Tibial artery (tissue), 4 donors: ENCODE measurements around the gene MAN2B2.
A peak's percentile ranks its signal among the peaks of the same experiment; 100 is the strongest.

Source experiments
- DNase-seq, 2 donors: peaks; one replicate each; pipeline ENCODE4 v3.0.0-alpha.2; 2019
- H3K27ac ChIP-seq, 2 donors: fragments of 200-600 bp; sonication (generic) in 1 of 2; 1 replicate in 1 of 2; 2 replicates in 1 of 2; pipeline ENCODE4 v1.5.1; 2018 to 2019; ENCODE audit warnings: mild to moderate bottlenecking in 1 of 2
- H3K27me3 ChIP-seq, 2 donors: fragments of 200-600 bp; sonication (generic) in 1 of 2; one replicate each; pipeline versions ENCODE4 v1.5.1 to v1.6.0; 2016 to 2019
- H3K36me3 ChIP-seq, 3 donors: fragments of 200-600 bp; sonication (generic) in 2 of 3; one replicate each; pipeline ENCODE4 v1.5.1; 2016 to 2019; ENCODE audit warnings: mild to moderate bottlenecking in 2 of 3
- H3K4me1 ChIP-seq, 4 donors: fragments of 200-600 bp; sonication (generic) in 2 of 4; 1 replicate in 3 of 4; 2 replicates in 1 of 4; pipeline ENCODE4 v1.5.1; 2016 to 2019
- H3K4me3 ChIP-seq, 2 donors: fragments of 200-600 bp; sonication (generic) in 1 of 2; 1 replicate in 1 of 2; 2 replicates in 1 of 2; pipeline ENCODE4 v1.5.1; 2018 to 2019; ENCODE audit warnings: mild to moderate bottlenecking in 2 of 2
- H3K9me3 ChIP-seq, 3 donors: fragments of 200-600 bp; sonication (generic) in 1 of 3; one replicate each; pipeline ENCODE4 v1.5.1; 2016 to 2019
- CTCF ChIP-seq, 2 experiments: fragments of 200-600 bp in 1 of 2; fragments of 450-650 bp in 1 of 2; IDR thresholded peaks; one replicate each; pipeline ENCODE4 v1.5.1; 2017 to 2019; ENCODE audit warnings: antibody characterized with exemption in 2 of 2, mild to moderate bottlenecking in 1 of 2, moderate library complexity in 1 of 2
- intact Hi-C: fragments of 100-400 bp; cut with DNase I; formaldehyde crosslinking; loops from one replicate; pipeline ENCODE4 v1.15.0; 2023; ENCODE audit warnings: low total_unique reads

MAN2B2 gene

GRCh38 chr4:6561706-6562371 is 13.2 kb upstream of the MAN2B2 start:
- Histone ChIP-seq H3K27ac (no peak overlapping the region), H3K27me3 (peaks cover 3 to 82% of the 10 kb centered on the region in 2 donors), H3K4me3 (no peak overlapping the region), H3K36me3 (no peaks in the 10 kb centered on the region), H3K4me1 (peaks cover 0 to 19% (median 16%) of the 10 kb centered on the region in 4 donors), H3K9me3 (no peaks in the 10 kb centered on the region)
- no peak for TF ChIP-seq CTCF (IDR thresholded peaks at IDR 0.05)
- DNase-seq = no peak
- intact Hi-C loops = no loop called here

GRCh38 chr4:6562931-6563901 is 11.8 kb upstream of the MAN2B2 start:
- no peak for DNase-seq
- intact Hi-C loops = no loop called here
- TF ChIP-seq CTCF (IDR thresholded peaks at IDR 0.05) = no peak
- H3K36me3 ChIP-seq = no peaks in the 10 kb centered on the region
- H3K27me3 ChIP-seq = peaks cover 3 to 74% of the 10 kb centered on the region in 2 donors
- H3K4me3 ChIP-seq = peak overlapping the region; percentile 36 to 52
- peaks cover 0 to 19% (median 16%) of the 10 kb centered on the region in 4 donors for H3K4me1 ChIP-seq
- H3K9me3 ChIP-seq = no peaks in the 10 kb centered on the region
- no peak overlapping the region for H3K27ac ChIP-seq

- peaks cover 0 to 19% (median 16%) of the 10 kb centered on the region in 4 donors for H3K4me1 ChIP-seq
- TF ChIP-seq CTCF (IDR thresholded peaks at IDR 0.05) = no peak
- H3K9me3 ChIP-seq = no peaks in the 10 kb centered on the region
- intact Hi-C loops = no loop called here
- no peak for DNase-seq
- peaks cover 3 to 66% of the 10 kb centered on the region in 2 donors for H3K27me3 ChIP-seq
- H3K36me3 ChIP-seq = no peaks in the 10 kb centered on the region
- H3K4me3 ChIP-seq = peak overlapping the region; percentile 36 to 41
- H3K27ac ChIP-seq = no peak overlapping the region
Observed at GRCh38 chr4:6563935-6564645, 10.9 kb upstream of the MAN2B2 start.

- Histone ChIP-seq H3K36me3 (no peaks in the 10 kb centered on the region), H3K4me3 (no peak overlapping the region), H3K4me1 (peaks cover 0 to 19% (median 16%) of the 10 kb centered on the region in 4 donors), H3K9me3 (no peaks in the 10 kb centered on the region), H3K27ac (no peak overlapping the region), H3K27me3 (peaks cover 3 to 54% of the 10 kb centered on the region in 2 donors)
- no peak for DNase-seq
- no peak for TF ChIP-seq CTCF (IDR thresholded peaks at IDR 0.05)
- intact Hi-C loops = no loop called here
Observed at GRCh38 chr4:6565691-6566390, 9.1 kb upstream of the MAN2B2 start.
